Endothelial cell of umbilical vein (primary cell): ENCODE data around the gene SPA17. TPM values are rescaled to one million over a fixed set of nuclear protein-coding genes. Genes with fewer than 3 reads are reported as not detected.

ENCODE experiments used
- BruUV-seq: library from RNA; stranded (reverse); fragments of 400-500 nt; replicated peaks from 2 replicates; lab custom pipeline; 2021; lab: Mats Ljungman, UMichigan
- CTCF ChIA-PET: fragments of 300-600, 350-600 bp; sonication (Branson Sonifier 250); formaldehyde crosslinking; loops from one replicate; lab custom pipeline; 2021; ENCODE audit warnings: antibody characterized with exemption, inconsistent platforms; lab: Charles Lee
- POLR2A ChIA-PET: fragments of 300-600, 350-600 bp; sonication (Branson Sonifier 250); formaldehyde crosslinking; loops from one replicate; lab custom pipeline; 2021; ENCODE audit warnings: antibody characterized with exemption, inconsistent platforms; lab: Charles Lee
- DNase-seq: peaks from one replicate; pipeline ENCODE4 v3.0.0-alpha.2; 2011; ENCODE audit warnings: low read depth, low spot score
- FAIRE-seq: peaks from 2 replicates; lab custom pipeline; 2011; peaks lifted over from hg19 to GRCh38; lab: Jason Lieb, UNC
- H2AFZ ChIP-seq: 2 replicates; pipeline ENCODE4 v1.6.0; 2012; ENCODE audit warnings: low read depth, low read length, control low read depth, inconsistent platforms
- H3K27ac ChIP-seq: 2 replicates; pipeline ENCODE4 v1.5.1; 2011; ENCODE audit warnings: low read depth, mild to moderate bottlenecking, control low read depth, low read length, moderate library complexity; ENCODE audit not compliant: insufficient read depth
- H3K27me3 ChIP-seq, 2 experiments: 2 replicates each; pipeline versions ENCODE4 v1.6.0 to v1.6.1; 2011; ENCODE audit warnings: low read length in 2 of 2, mixed read lengths in 1 of 2; ENCODE audit not compliant: control insufficient read depth in 2 of 2, insufficient read depth in 2 of 2
- H3K36me3 ChIP-seq, 2 experiments: 2 replicates in 1 of 2; 3 replicates in 1 of 2; pipeline ENCODE4 v1.5.1; 2011; ENCODE audit warnings: low read length in 2 of 2, mild to moderate bottlenecking in 1 of 2, moderate library complexity in 1 of 2; ENCODE audit not compliant: control insufficient read depth in 2 of 2, insufficient read depth in 2 of 2; ENCODE audit errors: extremely low read depth in 1 of 2
- H3K4me1 ChIP-seq: 3 replicates; pipeline ENCODE4 v1.5.1; 2011; ENCODE audit warnings: mild to moderate bottlenecking, low read length; ENCODE audit not compliant: control insufficient read depth, insufficient read depth; ENCODE audit errors: extremely low read depth
- H3K4me2 ChIP-seq: 2 replicates; pipeline ENCODE4 v1.6.1; 2011; ENCODE audit warnings: low read length, control low read depth, mixed read lengths; ENCODE audit not compliant: insufficient read depth
- H3K4me3 ChIP-seq, 3 experiments: fragments of 200-600 bp in 1 of 3; sonication (generic), shearing (Covaris generic) in 1 of 3; replicated peaks in 1 of 3; 2 replicates each; pipeline ENCODE4 v1.5.1; 2011 to 2016; ENCODE audit warnings: control low read depth in 3 of 3, low read length in 3 of 3, mild to moderate bottlenecking in 2 of 3, inconsistent platforms in 1 of 3, low read depth in 1 of 3, moderate library complexity in 1 of 3; ENCODE audit not compliant: insufficient read depth in 1 of 3
- H3K79me2 ChIP-seq: 2 replicates; pipeline ENCODE4 v1.6.0; 2012; ENCODE audit warnings: low read length, inconsistent platforms; ENCODE audit not compliant: control insufficient read depth, insufficient read depth
- H3K9ac ChIP-seq: replicated peaks from 2 replicates; pipeline ENCODE3; 2011; ENCODE audit warnings: low read length, control low read depth; ENCODE audit not compliant: insufficient read depth; ENCODE audit errors: extremely low read depth
- H3K9me1 ChIP-seq: replicated peaks from 3 replicates; pipeline ENCODE4 v1.6.0; 2011; ENCODE audit warnings: mild to moderate bottlenecking, low read length; ENCODE audit not compliant: control insufficient read depth, insufficient read depth; ENCODE audit errors: extremely low read depth
- H3K9me3 ChIP-seq: replicated peaks from 2 replicates; pipeline ENCODE4 v1.5.1; 2012; ENCODE audit warnings: low read length, inconsistent platforms; ENCODE audit not compliant: control insufficient read depth, insufficient read depth
- H4K20me1 ChIP-seq: replicated peaks from 2 replicates; pipeline ENCODE3; 2011; ENCODE audit warnings: mild to moderate bottlenecking, low read length; ENCODE audit not compliant: control insufficient read depth, insufficient read depth; ENCODE audit errors: extremely low read depth
- EZH2 ChIP-seq: IDR thresholded peaks from 2 replicates; pipeline ENCODE4 v1.6.1; 2012; ENCODE audit warnings: borderline replicate concordance, low read depth, mild to moderate bottlenecking, moderate library complexity, low read length, inconsistent platforms; ENCODE audit not compliant: severe bottlenecking
- FOS ChIP-seq: IDR thresholded peaks from 2 replicates; pipeline ENCODE4 v1.6.1; 2011; ENCODE audit warnings: mild to moderate bottlenecking, low read length, moderate library complexity, borderline replicate concordance; ENCODE audit not compliant: insufficient read depth
- GATA2 ChIP-seq: IDR thresholded peaks from 2 replicates; pipeline ENCODE4 v1.7.0; 2011; ENCODE audit warnings: low read depth, mild to moderate bottlenecking, moderate library complexity, mixed read lengths, low read length; ENCODE audit not compliant: insufficient read length, insufficient read depth
- JUN ChIP-seq: IDR thresholded peaks from 2 replicates; pipeline ENCODE4 v1.6.1; 2011; ENCODE audit warnings: borderline replicate concordance, low read depth; ENCODE audit not compliant: insufficient read length, insufficient read depth
- MYC ChIP-seq: IDR thresholded peaks from one replicate; pipeline ENCODE4 v1.6.1; 2011; ENCODE audit warnings: mild to moderate bottlenecking, low read depth, low read length
- POLR2A ChIP-seq: IDR thresholded peaks from 2 replicates; pipeline ENCODE4 v1.6.1; 2012; ENCODE audit warnings: low read depth, mild to moderate bottlenecking, control low read depth, low read length
- POLR2AphosphoS5 ChIP-seq: IDR thresholded peaks from 2 replicates; pipeline ENCODE4 v1.6.1; 2012; ENCODE audit warnings: low read depth, mild to moderate bottlenecking, control low read depth, low read length, moderate library complexity; ENCODE audit not compliant: insufficient read depth
- dilution Hi-C: fragments of 300-500 bp; cut with MboI; formaldehyde crosslinking; loops from one replicate; pipeline ENCODE4 v1.15.0; 2019; ENCODE audit warnings: low sequenced_read_pairs; ENCODE audit not compliant: extremely low pct_ligation_motif_present
- intact Hi-C: fragments of 100-400 bp; cut with micrococcal nuclease; formaldehyde crosslinking; loops from one replicate; pipeline ENCODE4 v1.10.0; 2022
- polyA plus RNA-seq, 4 experiments: library from polyadenylated mRNA; depleted of rRNA in 3 of 4; stranded (reverse) in 3 of 4; unstranded in 1 of 4; fragments of >200 nt; gene quantifications; 2 replicates each; pipeline versions ENCODE4 v1.2.1 to v1.2.3, GENCODE V29; 2011 to 2012; ENCODE audit warnings: missing spikeins in 1 of 4
- total RNA-seq: library from RNA; stranded (reverse); gene quantifications from 2 replicates; pipeline ENCODE4 v1.2.3, GENCODE V29; 2021
- TF ChIP-seq, protein P1 (sequence below): IDR thresholded peaks from 2 replicates; pipeline ENCODE4 v1.6.1; 2011; ENCODE audit not compliant: insufficient read depth, insufficient read length
- TF ChIP-seq, protein P2 (sequence below), 2 donors: IDR thresholded peaks; 1 replicate in 1 of 2; 2 replicates in 1 of 2; pipeline ENCODE4 v1.5.1; 2011; ENCODE audit warnings: low read length in 2 of 2, mild to moderate bottlenecking in 2 of 2, moderate library complexity in 2 of 2, control low read depth in 1 of 2, inconsistent platforms in 1 of 2, low read depth in 1 of 2; ENCODE audit not compliant: insufficient read depth in 1 of 2; ENCODE audit errors: extremely low read depth in 1 of 2

The SPA17 gene
- total and polyA plus RNA-seq, 2 donors (not counting 3 experiments of a cell fraction or from before 2014, with no cell fraction given): 3.9 to 4.7 TPM

DNA sequence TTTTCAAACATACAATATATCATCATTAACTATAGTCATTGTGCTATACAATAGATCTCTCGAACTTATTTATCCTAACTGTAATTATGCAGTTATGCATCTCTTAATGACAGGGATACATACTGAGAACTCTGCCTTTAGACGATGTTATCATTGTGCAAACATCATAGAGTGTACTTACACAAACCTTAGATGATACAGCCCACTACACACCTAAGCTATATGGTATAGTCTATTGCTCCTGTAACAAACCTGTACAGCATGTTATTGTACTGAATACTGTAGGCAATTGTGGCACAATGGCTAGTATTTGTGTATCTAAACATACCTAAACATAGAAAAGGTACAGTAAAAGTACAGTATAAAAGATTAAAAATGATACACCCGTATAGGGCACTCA, 38.7 kb downstream of the SPA17 start:
- Histone ChIP-seq H3K27me3 (no peaks in the 10 kb centered on the region), H3K36me3 (no peaks in the 10 kb centered on the region), H3K9me1 (no peaks in the 10 kb centered on the region), H3K79me2 (no peaks in the 10 kb centered on the region), H3K27ac (no peak overlapping the region), H3K4me2 (no peak overlapping the region), H3K9ac (no peak overlapping the region), H3K4me3 (no peak overlapping the region), H2AFZ (no peak overlapping the region), H3K9me3 (no peaks in the 10 kb centered on the region), H4K20me1 (no peaks in the 10 kb centered on the region), H3K4me1 (peaks cover 11% of the 10 kb centered on the region)
- dilution Hi-C loops (no loop called here), intact Hi-C loops (no loop called here)
- DNase-seq (no peak), FAIRE-seq (no peak)
- TF ChIP-seq POLR2A (no peak), JUN (no peak), EZH2 (no peak), FOS (no peak), GATA2 (no peak), MYC (no peak), POLR2AphosphoS5 (no peak)
- TF ChIP-seq, protein P1, sequence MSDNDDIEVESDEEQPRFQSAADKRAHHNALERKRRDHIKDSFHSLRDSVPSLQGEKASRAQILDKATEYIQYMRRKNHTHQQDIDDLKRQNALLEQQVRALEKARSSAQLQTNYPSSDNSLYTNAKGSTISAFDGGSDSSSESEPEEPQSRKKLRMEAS: no peak
- TF ChIP-seq, protein P2, sequence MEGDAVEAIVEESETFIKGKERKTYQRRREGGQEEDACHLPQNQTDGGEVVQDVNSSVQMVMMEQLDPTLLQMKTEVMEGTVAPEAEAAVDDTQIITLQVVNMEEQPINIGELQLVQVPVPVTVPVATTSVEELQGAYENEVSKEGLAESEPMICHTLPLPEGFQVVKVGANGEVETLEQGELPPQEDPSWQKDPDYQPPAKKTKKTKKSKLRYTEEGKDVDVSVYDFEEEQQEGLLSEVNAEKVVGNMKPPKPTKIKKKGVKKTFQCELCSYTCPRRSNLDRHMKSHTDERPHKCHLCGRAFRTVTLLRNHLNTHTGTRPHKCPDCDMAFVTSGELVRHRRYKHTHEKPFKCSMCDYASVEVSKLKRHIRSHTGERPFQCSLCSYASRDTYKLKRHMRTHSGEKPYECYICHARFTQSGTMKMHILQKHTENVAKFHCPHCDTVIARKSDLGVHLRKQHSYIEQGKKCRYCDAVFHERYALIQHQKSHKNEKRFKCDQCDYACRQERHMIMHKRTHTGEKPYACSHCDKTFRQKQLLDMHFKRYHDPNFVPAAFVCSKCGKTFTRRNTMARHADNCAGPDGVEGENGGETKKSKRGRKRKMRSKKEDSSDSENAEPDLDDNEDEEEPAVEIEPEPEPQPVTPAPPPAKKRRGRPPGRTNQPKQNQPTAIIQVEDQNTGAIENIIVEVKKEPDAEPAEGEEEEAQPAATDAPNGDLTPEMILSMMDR (IDR thresholded peaks at IDR 0.05; ENCODE audit: extremely low read depth in 1 of 2, insufficient read depth in 1 of 2, low read depth in 1 of 2, low read length in 2 of 2): no peak
- BruUV-seq: no TSS peak
- CTCF ChIA-PET: no interaction called here
- POLR2A ChIA-PET: no interaction called here
